Glutamatergic neuron (in vitro differentiated cells): ENCODE results near the gene EHF. TPM values are rescaled to one million over a fixed set of nuclear protein-coding genes. Genes with fewer than 3 reads are reported as not detected.

Experiments
- DNase-seq: peaks from one replicate; pipeline ENCODE4 v3.0.0; 2022
- H3K27ac Mint-ChIP-seq: one replicate; pipeline ENCODE4 v1.8.0; 2020; ENCODE audit warnings: mild to moderate bottlenecking, mixed read lengths, inconsistent platforms; ENCODE audit not compliant: unreplicated experiment
- H3K27me3 Mint-ChIP-seq: one replicate; pipeline ENCODE4 v1.8.0; 2020; ENCODE audit warnings: mild to moderate bottlenecking, moderate library complexity, mixed read lengths, inconsistent platforms; ENCODE audit not compliant: unreplicated experiment
- H3K36me3 Mint-ChIP-seq: one replicate; pipeline ENCODE4 v1.8.0; 2020; ENCODE audit warnings: mild to moderate bottlenecking, mixed read lengths, inconsistent platforms; ENCODE audit not compliant: unreplicated experiment
- H3K4me1 Mint-ChIP-seq: one replicate; pipeline ENCODE4 v1.8.0; 2020; ENCODE audit warnings: mild to moderate bottlenecking, low read depth, mixed read lengths, inconsistent platforms; ENCODE audit not compliant: unreplicated experiment
- H3K4me3 Mint-ChIP-seq: one replicate; pipeline ENCODE4 v1.8.0; 2020; ENCODE audit warnings: mild to moderate bottlenecking, mixed read lengths, inconsistent platforms; ENCODE audit not compliant: unreplicated experiment
- H3K9me3 Mint-ChIP-seq: one replicate; pipeline ENCODE4 v1.8.0; 2020; ENCODE audit warnings: mild to moderate bottlenecking, moderate library complexity, mixed read lengths, inconsistent platforms; ENCODE audit not compliant: unreplicated experiment
- total RNA-seq: library from RNA; stranded (reverse); fragmentation: NEBNext Ultra II Directional; extraction: Animal tissue kit (Norgen Biotek cat#: 25700); gene quantifications from one replicate; pipeline ENCODE4 v1.2.1, GENCODE V29; 2021; ENCODE audit not compliant: unreplicated experiment
- TF ChIP-seq, protein P1 (sequence below): fragments of 200-600 bp; sonication (generic); IDR thresholded peaks from one replicate; pipeline ENCODE4 v1.5.0; 2021; ENCODE audit not compliant: partially characterized antibody, unreplicated experiment

EHF gene
- total RNA-seq, 1 donor from 2014 or later, result not detected

DNA sequence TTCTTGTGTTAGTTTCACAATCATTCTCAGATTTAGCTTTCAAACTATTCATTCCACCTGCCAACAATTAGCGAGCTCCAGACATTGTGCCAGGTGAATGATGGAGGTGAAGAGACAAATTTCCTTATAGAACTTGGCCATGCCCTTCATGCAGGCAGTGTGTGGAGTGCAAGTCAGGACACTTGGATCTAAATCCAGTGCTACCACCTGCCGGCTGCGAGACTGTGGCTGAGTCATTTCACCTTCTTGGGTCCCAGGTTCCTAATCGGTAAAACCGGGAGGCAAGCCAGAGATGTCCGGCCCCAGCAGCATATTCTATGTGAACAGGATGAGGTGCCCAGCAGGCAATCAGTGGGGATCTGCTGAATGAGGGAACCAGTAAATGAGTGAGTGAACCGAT is 18.6 kb upstream of the EHF start:
- TF ChIP-seq, protein P1, sequence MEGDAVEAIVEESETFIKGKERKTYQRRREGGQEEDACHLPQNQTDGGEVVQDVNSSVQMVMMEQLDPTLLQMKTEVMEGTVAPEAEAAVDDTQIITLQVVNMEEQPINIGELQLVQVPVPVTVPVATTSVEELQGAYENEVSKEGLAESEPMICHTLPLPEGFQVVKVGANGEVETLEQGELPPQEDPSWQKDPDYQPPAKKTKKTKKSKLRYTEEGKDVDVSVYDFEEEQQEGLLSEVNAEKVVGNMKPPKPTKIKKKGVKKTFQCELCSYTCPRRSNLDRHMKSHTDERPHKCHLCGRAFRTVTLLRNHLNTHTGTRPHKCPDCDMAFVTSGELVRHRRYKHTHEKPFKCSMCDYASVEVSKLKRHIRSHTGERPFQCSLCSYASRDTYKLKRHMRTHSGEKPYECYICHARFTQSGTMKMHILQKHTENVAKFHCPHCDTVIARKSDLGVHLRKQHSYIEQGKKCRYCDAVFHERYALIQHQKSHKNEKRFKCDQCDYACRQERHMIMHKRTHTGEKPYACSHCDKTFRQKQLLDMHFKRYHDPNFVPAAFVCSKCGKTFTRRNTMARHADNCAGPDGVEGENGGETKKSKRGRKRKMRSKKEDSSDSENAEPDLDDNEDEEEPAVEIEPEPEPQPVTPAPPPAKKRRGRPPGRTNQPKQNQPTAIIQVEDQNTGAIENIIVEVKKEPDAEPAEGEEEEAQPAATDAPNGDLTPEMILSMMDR, result no peak
- no peaks in the 10 kb centered on the region for H3K9me3 Mint-ChIP-seq
- no peak for DNase-seq
- no peak overlapping the region for H3K4me3 Mint-ChIP-seq
- H3K4me1 Mint-ChIP-seq, result no peaks in the 10 kb centered on the region
- H3K36me3 Mint-ChIP-seq, result no peaks in the 10 kb centered on the region
- H3K27me3 Mint-ChIP-seq, result no peaks in the 10 kb centered on the region
- no peak overlapping the region for H3K27ac Mint-ChIP-seq

DNA sequence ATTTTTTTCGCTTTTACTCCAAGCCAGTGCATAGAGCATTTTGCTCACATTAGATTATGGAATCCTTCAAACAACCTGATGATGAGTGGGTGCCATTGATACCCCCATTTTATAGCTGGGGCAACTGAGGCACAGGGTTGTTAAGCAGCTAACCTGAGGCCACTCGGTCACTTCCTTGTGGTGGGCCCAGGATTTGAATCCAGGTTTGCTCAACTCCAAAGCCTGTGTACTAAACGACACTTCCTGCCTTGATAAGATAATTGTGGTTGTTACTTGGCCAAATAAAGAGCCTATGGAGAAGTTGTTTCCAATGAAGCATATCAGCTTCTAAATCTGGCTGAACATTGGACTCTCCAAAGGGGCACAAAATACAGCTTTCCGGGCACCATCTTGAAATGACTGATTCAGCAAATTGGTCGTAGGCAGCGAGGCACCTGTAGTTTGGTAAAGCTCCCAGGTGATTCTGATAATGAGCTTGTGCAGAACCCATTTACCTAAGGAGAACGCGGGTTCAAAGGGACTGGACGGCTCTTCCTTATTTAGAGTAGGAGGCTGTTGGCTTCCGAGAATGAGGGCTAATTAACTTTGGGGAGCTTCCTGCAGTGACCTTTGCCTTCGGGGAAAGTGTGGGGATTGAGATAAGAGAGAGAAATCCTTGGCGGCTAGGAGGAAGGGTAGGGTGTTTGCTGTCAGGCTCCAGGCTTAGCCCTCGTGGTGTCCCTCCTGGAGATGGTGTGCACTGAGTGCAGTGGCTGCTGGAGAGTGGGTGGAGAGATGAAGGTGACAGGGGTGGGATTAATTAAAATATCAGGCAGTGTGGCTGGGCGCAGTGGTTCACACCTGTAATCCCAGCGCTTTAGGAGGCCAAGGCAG is 17.5 kb upstream of the EHF start:
- no peak overlapping the region for H3K4me3 Mint-ChIP-seq
- H3K27me3 Mint-ChIP-seq, result no peaks in the 10 kb centered on the region
- H3K27ac Mint-ChIP-seq, result no peak overlapping the region
- no peak for DNase-seq
- H3K4me1 Mint-ChIP-seq, result no peaks in the 10 kb centered on the region
- peaks cover 2% of the 10 kb centered on the region for H3K36me3 Mint-ChIP-seq
- no peaks in the 10 kb centered on the region for H3K9me3 Mint-ChIP-seq
- TF ChIP-seq, protein P1, result no peak

DNA sequence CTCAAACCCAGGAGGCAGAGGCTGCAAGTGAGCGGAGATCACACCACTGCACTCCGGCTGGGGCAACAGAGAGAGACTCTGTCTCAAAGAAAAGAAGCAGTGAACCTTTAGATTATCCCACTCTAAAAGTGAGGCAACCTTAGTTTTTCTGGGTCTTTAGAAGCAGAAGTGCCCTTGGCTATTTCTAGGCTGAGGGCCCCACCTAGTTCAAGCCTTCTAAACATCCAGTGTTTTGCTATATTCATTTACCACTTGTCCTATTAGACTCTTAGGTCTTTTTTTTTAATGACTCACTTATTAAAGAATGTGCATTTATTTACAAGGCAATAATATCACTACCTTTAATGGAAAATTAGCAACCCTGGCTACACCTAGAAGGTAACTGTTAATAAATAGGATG is 16.7 kb upstream of the EHF start:
- no peaks in the 10 kb centered on the region for H3K27me3 Mint-ChIP-seq

DNA sequence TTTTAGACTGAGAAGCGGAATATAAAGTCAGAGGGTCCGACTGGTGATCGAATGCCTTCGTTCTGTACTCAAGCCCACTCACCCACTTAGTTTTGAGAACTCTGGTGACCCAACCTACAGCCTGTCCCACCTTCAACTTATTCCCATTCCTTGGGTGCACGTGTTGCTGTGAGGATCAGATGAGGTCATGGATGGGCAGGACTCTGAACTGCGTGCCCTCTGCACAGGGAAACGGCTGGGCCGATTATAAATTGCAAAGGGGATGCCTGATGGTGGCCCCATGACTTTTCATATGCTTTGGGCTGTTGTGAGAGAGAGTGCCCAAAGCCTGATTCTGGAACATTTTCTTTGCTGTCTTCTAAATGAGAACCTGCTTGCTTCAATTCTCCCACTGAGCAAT is 16.0 kb upstream of the EHF start:
- Mint-ChIP-seq H3K4me3 (no peak overlapping the region), H3K27ac (no peak overlapping the region), H3K9me3 (no peaks in the 10 kb centered on the region), H3K36me3 (peaks cover 4% of the 10 kb centered on the region), H3K27me3 (no peaks in the 10 kb centered on the region), H3K4me1 (no peaks in the 10 kb centered on the region)
- no peak for DNase-seq
- TF ChIP-seq, protein P1, result no peak

More for the DNA sequence above, 16.7 kb upstream of the EHF start:
- DNase-seq, result no peak
- TF ChIP-seq, protein P1, result no peak
- H3K4me3 Mint-ChIP-seq, result no peak overlapping the region
- H3K27ac Mint-ChIP-seq, result no peak overlapping the region
- H3K9me3 Mint-ChIP-seq, result no peaks in the 10 kb centered on the region
- H3K36me3 Mint-ChIP-seq, result peaks cover 4% of the 10 kb centered on the region
- no peaks in the 10 kb centered on the region for H3K4me1 Mint-ChIP-seq
